K562 (cell line): Measurements from ENCODE around the gene GBX1. TPM values are rescaled to one million over a fixed set of nuclear protein-coding genes. Genes with fewer than 3 reads are reported as not detected.
A peak's percentile ranks its signal among the peaks of the same experiment; 100 is the strongest.

Experiments used
- FOXJ3 ChIP-seq: sonication (generic); formaldehyde crosslinking; IDR thresholded peaks from 2 replicates; pipeline ENCODE4 v1.4.0; 2020; ENCODE audit warnings: mild to moderate bottlenecking, missing genetic modification reagents
- HCFC1 ChIP-seq: IDR thresholded peaks from 2 replicates; pipeline ENCODE4 v1.6.1; 2012; ENCODE audit warnings: low read depth, low read length, improper control_type of control experiment
- NFE2 ChIP-seq: IDR thresholded peaks from 2 replicates; pipeline ENCODE4 v1.6.1; 2014; ENCODE audit warnings: antibody characterized with exemption, low read depth
- NFIC ChIP-seq: fragments of 450-650 bp; IDR thresholded peaks from 2 replicates; pipeline ENCODE4 v1.6.1; 2017; ENCODE audit warnings: mild to moderate bottlenecking, inconsistent platforms
- RAD51 ChIP-seq: fragments of 450-650 bp; IDR thresholded peaks from 2 replicates; pipeline ENCODE4 v1.7.1; 2016; ENCODE audit warnings: low read depth, mild to moderate bottlenecking, borderline replicate concordance
- RCOR1 ChIP-seq, 2 experiments: IDR thresholded peaks; 2 replicates each; pipeline ENCODE4 v1.6.1; 2012; ENCODE audit warnings: low read depth in 2 of 2, low read length in 2 of 2, borderline replicate concordance in 1 of 2, improper control_type of control experiment in 1 of 2
- XRCC4 ChIP-seq: IDR thresholded peaks from one replicate; pipeline ENCODE4 v1.6.1; 2011; ENCODE audit not compliant: insufficient read depth, insufficient read length; ENCODE audit errors: extremely low read depth
- ZNF583 ChIP-seq: fragments of 250-450 bp; sonication (Bioruptor Pico); IDR thresholded peaks from 2 replicates; pipeline ENCODE4 v1.4.0; 2020
- ZNF707 ChIP-seq: fragments of 250-450 bp; sonication (Bioruptor Pico); conservative IDR thresholded peaks from 2 replicates; pipeline ENCODE4 v1.8.0; 2022; ENCODE audit warnings: inconsistent platforms, mild to moderate bottlenecking, moderate library complexity
- ZNF717 ChIP-seq: fragments of 250-450 bp; sonication (Bioruptor Pico); IDR thresholded peaks from 2 replicates; pipeline ENCODE4 v1.5.0; 2021
- polyA plus RNA-seq, 8 experiments: library from polyadenylated mRNA; depleted of rRNA in 4 of 8; stranded (reverse) in 5 of 8; unstranded in 3 of 8; fragments of >200 nt; fragmentation: Nextera tagmentation in 2 of 8; fragmentation: Illumina TruSeq in 1 of 8; extraction: Ambion mirVana in 2 of 8; extraction: Trizol in 1 of 8; gene quantifications; 2 replicates each; pipeline versions ENCODE4 v1.2.1 to v1.2.3, GENCODE V29; 2011 to 2014; ENCODE audit warnings: inconsistent platforms in 1 of 8, missing spikeins in 1 of 8
- total RNA-seq, 7 experiments: library from RNA; depleted of rRNA in 6 of 7; stranded (reverse); fragments of >200 nt in 6 of 7; fragmentation: Illumina TruSeq in 2 of 7; extraction: Trizol in 2 of 7; gene quantifications; 2 replicates each; pipeline versions ENCODE4 v1.2.1 to v1.2.3, GENCODE V29; 2011 to 2021; ENCODE audit warnings: low replicate concordance in 1 of 7
- TF ChIP-seq, protein P1 (sequence below): fragments of 450-650 bp; formaldehyde crosslinking; IDR thresholded peaks from 2 replicates; pipeline ENCODE4 v1.4.0; 2022; ENCODE audit warnings: missing genetic modification characterization
- TF ChIP-seq, protein P2 (sequence below), 2 experiments: fragments of 450-650 bp in 1 of 2; sonication (generic) in 1 of 2; formaldehyde crosslinking; conservative IDR thresholded peaks; 2 replicates each; pipeline versions ENCODE4 v1.4.0 to v1.8.1; 2020 to 2022; ENCODE audit warnings: mild to moderate bottlenecking in 1 of 2, missing genetic modification reagents in 1 of 2
- TF ChIP-seq, protein P3 (sequence below), 3 experiments: IDR thresholded peaks in 2 of 3; conservative IDR thresholded peaks in 1 of 3; 2 replicates each; pipeline ENCODE4 v1.5.1; 2011 to 2012; ENCODE audit warnings: low read length in 3 of 3, mild to moderate bottlenecking in 3 of 3, control low read depth in 2 of 3, improper control_type of control experiment in 1 of 3, inconsistent platforms in 1 of 3, low read depth in 1 of 3, mixed read lengths in 1 of 3, moderate library complexity in 1 of 3; ENCODE audit not compliant: insufficient read depth in 2 of 3
- TF ChIP-seq, protein P4 (sequence below): sonication (generic); formaldehyde crosslinking; IDR thresholded peaks from 2 replicates; pipeline ENCODE4 v1.8.0; 2022; ENCODE audit warnings: mild to moderate bottlenecking, missing genetic modification reagents
- TF ChIP-seq, protein P5 (sequence below), 2 experiments: fragments of 200-800 bp in 1 of 2; sonication (Bioruptor generic) in 1 of 2; sonication (generic) in 1 of 2; formaldehyde crosslinking in 1 of 2; IDR thresholded peaks in 1 of 2; conservative IDR thresholded peaks in 1 of 2; 2 replicates each; pipeline versions ENCODE4 v1.5.0 to v1.6.1; 2016 to 2020; ENCODE audit warnings: missing compliant biosample characterization in 1 of 2, missing genetic modification characterization in 1 of 2, missing genetic modification reagents in 1 of 2

The GBX1 gene
- total and polyA plus RNA-seq, 9 of the 15 experiments (the other 6 are each of a cell fraction or from before 2014, with no cell fraction given), result not detected

DNA sequence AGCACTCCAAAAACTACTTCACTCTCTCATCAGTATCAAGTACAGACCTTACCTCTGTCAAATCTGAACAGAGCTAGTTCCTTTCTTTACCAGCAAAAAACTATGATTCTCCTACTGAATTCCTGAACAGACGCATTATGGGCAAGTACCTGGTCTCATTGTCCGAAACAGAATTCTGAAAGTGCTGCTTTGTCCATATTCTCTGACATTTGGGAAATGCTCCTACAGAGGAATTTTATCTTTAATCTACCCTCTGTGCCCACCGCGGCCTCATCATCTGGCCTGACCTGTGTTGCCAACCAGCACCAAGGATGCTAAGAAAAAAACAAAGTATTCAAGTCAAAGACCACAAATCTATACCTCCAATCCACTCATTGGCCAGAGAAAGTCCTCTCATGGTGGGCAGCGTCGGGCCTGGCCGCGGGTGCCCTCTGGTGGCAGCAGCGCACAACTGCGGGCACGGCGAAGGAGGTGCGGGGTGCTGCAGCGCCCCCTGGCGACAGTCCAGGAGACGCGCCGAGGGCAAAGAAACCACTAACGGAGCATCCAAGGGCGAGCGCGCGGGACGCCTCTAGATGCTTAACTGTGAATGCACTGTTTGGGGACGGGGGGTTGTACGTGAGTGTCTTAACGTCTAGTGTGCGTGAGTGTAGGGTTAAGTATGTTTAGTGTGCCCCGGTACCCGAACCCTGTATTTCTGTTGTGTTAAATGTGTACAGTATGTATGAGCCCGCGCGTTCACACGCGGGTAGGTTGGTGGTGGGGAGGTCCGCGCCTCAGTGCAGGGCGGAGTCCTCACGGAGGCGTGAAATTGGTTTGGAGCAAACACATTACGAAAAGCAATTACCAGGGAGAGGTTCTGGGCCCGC, 5.0 kb upstream of the GBX1 start (continued):
- TF ChIP-seq, protein P1, sequence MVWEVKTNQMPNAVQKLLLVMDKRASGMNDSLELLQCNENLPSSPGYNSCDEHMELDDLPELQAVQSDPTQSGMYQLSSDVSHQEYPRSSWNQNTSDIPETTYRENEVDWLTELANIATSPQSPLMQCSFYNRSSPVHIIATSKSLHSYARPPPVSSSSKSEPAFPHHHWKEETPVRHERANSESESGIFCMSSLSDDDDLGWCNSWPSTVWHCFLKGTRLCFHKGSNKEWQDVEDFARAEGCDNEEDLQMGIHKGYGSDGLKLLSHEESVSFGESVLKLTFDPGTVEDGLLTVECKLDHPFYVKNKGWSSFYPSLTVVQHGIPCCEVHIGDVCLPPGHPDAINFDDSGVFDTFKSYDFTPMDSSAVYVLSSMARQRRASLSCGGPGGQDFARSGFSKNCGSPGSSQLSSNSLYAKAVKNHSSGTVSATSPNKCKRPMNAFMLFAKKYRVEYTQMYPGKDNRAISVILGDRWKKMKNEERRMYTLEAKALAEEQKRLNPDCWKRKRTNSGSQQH (CRISPR knock-in tag), result no peak
- TF ChIP-seq HCFC1, result peak; percentile 64
- peak; percentile 54 for TF ChIP-seq NFIC
- TF ChIP-seq NFE2, result no peak
- no peak for TF ChIP-seq RAD51
- TF ChIP-seq ZNF717 (CRISPR knock-in tag), result no peak
- no peak for TF ChIP-seq ZNF707 (CRISPR knock-in tag)
- TF ChIP-seq, protein P2, sequence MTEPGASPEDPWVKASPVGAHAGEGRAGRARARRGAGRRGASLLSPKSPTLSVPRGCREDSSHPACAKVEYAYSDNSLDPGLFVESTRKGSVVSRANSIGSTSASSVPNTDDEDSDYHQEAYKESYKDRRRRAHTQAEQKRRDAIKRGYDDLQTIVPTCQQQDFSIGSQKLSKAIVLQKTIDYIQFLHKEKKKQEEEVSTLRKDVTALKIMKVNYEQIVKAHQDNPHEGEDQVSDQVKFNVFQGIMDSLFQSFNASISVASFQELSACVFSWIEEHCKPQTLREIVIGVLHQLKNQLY (CRISPR knock-in tag; conservative IDR thresholded peaks at IDR 0.05), result peak in 1 of 2 experiments; percentile 62; a peak in 1 of 4 replicates
- TF ChIP-seq XRCC4, result no peak
- TF ChIP-seq FOXJ3 (CRISPR knock-in tag), result no peak
- TF ChIP-seq, protein P3, sequence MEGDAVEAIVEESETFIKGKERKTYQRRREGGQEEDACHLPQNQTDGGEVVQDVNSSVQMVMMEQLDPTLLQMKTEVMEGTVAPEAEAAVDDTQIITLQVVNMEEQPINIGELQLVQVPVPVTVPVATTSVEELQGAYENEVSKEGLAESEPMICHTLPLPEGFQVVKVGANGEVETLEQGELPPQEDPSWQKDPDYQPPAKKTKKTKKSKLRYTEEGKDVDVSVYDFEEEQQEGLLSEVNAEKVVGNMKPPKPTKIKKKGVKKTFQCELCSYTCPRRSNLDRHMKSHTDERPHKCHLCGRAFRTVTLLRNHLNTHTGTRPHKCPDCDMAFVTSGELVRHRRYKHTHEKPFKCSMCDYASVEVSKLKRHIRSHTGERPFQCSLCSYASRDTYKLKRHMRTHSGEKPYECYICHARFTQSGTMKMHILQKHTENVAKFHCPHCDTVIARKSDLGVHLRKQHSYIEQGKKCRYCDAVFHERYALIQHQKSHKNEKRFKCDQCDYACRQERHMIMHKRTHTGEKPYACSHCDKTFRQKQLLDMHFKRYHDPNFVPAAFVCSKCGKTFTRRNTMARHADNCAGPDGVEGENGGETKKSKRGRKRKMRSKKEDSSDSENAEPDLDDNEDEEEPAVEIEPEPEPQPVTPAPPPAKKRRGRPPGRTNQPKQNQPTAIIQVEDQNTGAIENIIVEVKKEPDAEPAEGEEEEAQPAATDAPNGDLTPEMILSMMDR (IDR thresholded peaks at IDR 0.05 in 2 of 3, conservative IDR thresholded peaks at IDR 0.05 in 1 of 3; ENCODE audit: insufficient read depth in 2 of 3, low read depth in 1 of 3, low read length in 3 of 3), result peak; percentile 100
- TF ChIP-seq, protein P4, sequence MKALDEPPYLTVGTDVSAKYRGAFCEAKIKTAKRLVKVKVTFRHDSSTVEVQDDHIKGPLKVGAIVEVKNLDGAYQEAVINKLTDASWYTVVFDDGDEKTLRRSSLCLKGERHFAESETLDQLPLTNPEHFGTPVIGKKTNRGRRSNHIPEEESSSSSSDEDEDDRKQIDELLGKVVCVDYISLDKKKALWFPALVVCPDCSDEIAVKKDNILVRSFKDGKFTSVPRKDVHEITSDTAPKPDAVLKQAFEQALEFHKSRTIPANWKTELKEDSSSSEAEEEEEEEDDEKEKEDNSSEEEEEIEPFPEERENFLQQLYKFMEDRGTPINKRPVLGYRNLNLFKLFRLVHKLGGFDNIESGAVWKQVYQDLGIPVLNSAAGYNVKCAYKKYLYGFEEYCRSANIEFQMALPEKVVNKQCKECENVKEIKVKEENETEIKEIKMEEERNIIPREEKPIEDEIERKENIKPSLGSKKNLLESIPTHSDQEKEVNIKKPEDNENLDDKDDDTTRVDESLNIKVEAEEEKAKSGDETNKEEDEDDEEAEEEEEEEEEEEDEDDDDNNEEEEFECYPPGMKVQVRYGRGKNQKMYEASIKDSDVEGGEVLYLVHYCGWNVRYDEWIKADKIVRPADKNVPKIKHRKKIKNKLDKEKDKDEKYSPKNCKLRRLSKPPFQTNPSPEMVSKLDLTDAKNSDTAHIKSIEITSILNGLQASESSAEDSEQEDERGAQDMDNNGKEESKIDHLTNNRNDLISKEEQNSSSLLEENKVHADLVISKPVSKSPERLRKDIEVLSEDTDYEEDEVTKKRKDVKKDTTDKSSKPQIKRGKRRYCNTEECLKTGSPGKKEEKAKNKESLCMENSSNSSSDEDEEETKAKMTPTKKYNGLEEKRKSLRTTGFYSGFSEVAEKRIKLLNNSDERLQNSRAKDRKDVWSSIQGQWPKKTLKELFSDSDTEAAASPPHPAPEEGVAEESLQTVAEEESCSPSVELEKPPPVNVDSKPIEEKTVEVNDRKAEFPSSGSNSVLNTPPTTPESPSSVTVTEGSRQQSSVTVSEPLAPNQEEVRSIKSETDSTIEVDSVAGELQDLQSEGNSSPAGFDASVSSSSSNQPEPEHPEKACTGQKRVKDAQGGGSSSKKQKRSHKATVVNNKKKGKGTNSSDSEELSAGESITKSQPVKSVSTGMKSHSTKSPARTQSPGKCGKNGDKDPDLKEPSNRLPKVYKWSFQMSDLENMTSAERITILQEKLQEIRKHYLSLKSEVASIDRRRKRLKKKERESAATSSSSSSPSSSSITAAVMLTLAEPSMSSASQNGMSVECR, result no peak
- TF ChIP-seq ZNF583 (CRISPR knock-in tag), result no peak
- TF ChIP-seq, protein P5, sequence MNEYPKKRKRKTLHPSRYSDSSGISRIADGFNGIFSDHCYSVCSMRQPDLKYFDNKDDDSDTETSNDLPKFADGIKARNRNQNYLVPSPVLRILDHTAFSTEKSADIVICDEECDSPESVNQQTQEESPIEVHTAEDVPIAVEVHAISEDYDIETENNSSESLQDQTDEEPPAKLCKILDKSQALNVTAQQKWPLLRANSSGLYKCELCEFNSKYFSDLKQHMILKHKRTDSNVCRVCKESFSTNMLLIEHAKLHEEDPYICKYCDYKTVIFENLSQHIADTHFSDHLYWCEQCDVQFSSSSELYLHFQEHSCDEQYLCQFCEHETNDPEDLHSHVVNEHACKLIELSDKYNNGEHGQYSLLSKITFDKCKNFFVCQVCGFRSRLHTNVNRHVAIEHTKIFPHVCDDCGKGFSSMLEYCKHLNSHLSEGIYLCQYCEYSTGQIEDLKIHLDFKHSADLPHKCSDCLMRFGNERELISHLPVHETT (CRISPR knock-in tag; conservative IDR thresholded peaks at IDR 0.05 in 1 of 2, IDR thresholded peaks at IDR 0.05 in 1 of 2), result no peak
- peak; percentile 67 to 92; a peak in 3 of 4 replicates for TF ChIP-seq RCOR1 (IDR thresholded peaks at IDR 0.05; ENCODE audit: borderline replicate concordance in 1 of 2, low read depth in 2 of 2, low read length in 2 of 2)
